Stimulated activated CD4-positive, alpha-beta T cell treated with anti-CD3 and anti-CD28 coated beads, Interleukin-4, amount 100 ng/mL, for 1 hour (primary cell): ENCODE measurements around the gene PRKAG2.
A peak's percentile ranks its signal among the peaks of the same experiment; 100 is the strongest.
"Not testable (repeated sequence)": the region's sequence is repeated elsewhere in the genome, so short reads cannot be mapped to it uniquely, and the experiment has no call there.

ENCODE experiments used
- DNase-seq: peaks from one replicate; pipeline ENCODE4 v3.0.0-alpha.2; 2020

Gene PRKAG2

GRCh38 chr7:151782256-151782597, 94.7 kb downstream of the PRKAG2 start:
- not testable (repeated sequence) for DNase-seq

- DNase-seq, result no peak
These were observed 95.6 kb downstream of the PRKAG2 start for GRCh38 chr7:151781161-151781845.

- no peak for DNase-seq
These were observed 96.3 kb downstream of the PRKAG2 start for GRCh38 chr7:151780631-151781030.

GRCh38 chr7:151779678-151780077, 97.2 kb downstream of the PRKAG2 start:
- no peak for DNase-seq

DNA sequence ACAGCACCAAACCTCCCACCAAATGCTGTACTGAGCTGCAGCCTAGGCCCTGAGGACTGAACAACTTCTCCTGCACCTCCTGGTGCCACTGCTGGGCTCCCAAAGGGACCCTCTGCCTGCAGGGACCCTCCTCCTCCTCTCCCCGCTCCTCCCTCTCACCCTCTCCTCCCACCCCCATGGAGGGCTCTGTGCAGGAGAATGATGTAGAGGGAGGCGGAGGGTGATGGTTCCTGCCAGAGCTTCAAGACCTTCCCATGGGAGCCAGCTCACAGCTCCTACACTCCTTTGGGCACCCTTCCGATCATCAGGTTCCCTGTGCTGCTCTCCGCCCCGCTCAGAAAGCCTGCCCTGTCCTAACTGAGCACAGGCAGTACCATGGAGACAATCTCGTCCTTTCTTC, 97.7 kb downstream of the PRKAG2 start:
- DNase-seq, result no peak

DNA sequence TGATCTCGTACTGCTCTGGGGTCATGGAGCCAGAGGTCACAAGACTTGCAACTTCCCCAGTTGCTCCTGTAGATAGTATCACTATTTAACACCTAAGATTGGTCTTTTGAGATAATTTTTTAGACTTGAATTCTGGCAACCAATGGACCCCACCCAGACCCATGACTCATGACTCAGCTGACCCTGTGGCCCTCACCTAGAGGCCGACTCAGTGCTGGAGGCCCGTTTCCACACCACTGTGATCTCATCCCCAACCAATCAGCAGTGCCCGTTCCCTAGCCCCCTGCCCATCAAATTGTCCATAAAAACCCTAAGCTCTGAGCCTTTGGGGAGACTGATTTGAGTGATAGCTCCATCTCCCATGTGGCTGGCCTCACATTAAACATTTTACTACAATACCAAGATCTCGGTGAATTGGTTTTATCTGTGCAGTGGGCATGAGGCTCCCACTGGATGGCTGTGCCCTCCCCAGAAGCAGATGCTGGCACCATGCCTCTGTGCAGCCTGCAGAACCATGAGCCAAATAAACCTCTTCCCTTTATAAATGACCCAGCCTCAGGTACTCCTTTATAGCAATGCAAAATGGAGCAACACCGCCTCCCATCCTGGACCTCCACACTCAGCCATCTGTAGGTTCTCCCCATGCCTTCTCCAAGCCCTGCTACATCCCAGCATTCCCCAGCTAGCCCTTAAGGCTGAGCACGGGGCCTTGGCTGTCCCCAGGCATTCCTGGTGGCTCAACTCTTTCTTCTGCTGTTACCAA, 98.8 kb downstream of the PRKAG2 start:
- no peak for DNase-seq

DNA sequence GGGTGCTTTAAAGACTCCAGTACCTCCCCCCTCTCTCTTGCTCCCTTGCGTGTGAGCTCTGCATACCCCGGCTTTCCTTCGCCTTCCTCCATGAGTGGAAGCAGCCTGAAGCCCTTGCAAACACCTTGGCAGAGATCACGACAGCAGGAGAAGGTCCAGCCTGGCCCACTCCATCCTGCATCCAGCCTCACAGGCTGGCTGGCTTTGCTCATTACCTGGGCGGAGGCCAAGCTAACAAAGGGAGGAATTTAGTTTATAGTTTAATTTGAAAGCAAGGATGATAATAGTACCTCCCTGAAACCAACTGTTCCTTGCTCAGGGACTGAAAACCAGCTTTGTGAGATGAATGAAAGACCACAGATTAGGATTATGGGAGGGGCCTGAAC, 99.4 kb downstream of the PRKAG2 start:
- no peak for DNase-seq

GRCh38 chr7:151776876-151777494, 99.9 kb downstream of the PRKAG2 start:
- no peak for DNase-seq

- DNase-seq, result no peak
These were observed 100.5 kb downstream of the PRKAG2 start for GRCh38 chr7:151776446-151776845.

GRCh38 chr7:151775547-151776443, 101.1 kb downstream of the PRKAG2 start:
- no peak for DNase-seq

- DNase-seq, result no peak
These were observed 102.0 kb downstream of the PRKAG2 start for GRCh38 chr7:151774951-151775350.

GRCh38 chr7:151773797-151774196, 103.1 kb downstream of the PRKAG2 start:
- DNase-seq, result no peak

GRCh38 chr7:151770232-151770631, 106.7 kb downstream of the PRKAG2 start:
- DNase-seq, result no peak

- peak; percentile 27 for DNase-seq
These were observed 107.6 kb downstream of the PRKAG2 start for GRCh38 chr7:151769188-151769821.

GRCh38 chr7:151768805-151769187, 108.1 kb downstream of the PRKAG2 start:
- no peak for DNase-seq

DNA sequence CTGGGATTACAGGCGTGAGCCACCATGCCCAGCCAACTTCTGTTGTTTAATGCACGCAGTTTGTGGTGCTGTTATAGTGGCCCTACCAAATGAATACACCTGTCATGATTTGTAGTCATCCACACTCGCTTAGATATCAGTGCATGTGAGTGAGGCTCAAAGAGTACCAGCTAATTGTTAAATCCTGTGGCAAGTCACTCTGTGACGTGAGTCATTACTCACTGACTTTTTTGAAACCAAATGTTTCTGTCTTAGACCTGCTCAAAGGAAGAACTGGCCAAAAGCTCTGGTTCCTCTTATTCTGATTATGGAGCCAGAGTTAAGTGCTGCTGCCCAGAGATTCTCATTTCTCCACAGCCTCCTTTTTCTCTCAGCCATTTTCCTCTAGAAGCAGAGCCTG, 109.4 kb downstream of the PRKAG2 start:
- no peak for DNase-seq

DNA sequence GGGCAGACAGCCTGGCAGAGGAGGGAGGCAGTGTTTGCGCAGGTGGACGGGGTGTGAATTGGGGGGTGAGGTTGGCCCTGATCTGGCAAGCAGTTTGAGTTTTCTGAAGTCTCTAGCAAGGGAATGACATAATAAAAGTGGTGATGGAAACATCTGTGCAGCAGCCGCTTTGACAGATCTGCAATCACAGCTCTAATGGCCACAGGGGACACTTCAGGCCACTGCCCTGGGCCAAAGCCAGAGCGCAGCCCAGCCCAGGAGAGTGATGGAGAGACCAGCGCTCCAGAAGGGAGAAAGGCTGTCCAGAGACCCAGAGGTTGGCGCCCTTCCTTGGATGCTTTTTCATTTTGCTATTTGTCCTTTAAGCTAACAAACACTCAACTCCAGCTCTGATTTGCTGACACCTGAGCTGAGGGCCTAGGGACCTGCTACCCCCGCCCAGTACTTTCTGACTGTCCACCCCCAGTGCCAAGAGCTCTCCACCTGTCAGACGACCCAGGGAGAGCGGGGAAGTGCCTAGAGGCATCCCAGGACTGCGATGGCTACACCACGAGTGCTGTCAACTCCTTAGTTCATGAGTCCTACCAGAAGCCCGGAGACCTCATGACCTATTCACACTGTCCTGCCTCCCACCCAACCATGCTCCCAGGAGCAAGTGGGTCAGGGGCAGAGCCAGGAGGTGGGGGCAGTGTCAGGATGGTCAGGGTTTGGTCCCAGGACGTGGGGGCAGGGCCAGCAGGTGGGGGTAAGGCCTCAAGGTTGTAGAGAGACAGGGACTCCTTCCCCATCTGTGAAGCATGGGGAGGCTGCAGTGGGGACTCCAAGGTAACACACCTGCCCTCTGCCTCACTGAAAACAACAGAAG, 112.6 kb downstream of the PRKAG2 start:
- DNase-seq, result no peak

GRCh38 chr7:151763420-151763984, 113.4 kb downstream of the PRKAG2 start:
- no peak for DNase-seq

- no peak for DNase-seq
These were observed 114.2 kb downstream of the PRKAG2 start for GRCh38 chr7:151762583-151763245.

- no peak for DNase-seq
These were observed 115.0 kb downstream of the PRKAG2 start for GRCh38 chr7:151761957-151762356.

GRCh38 chr7:151761231-151761630, 115.7 kb downstream of the PRKAG2 start:
- DNase-seq, result no peak
